HG03565 (cell line): Measurements from ENCODE around the gene KCNIP4.

Experiments used
- ATAC-seq: cut with Tn5 transposase; IDR thresholded peaks from one replicate; pipeline ENCODE4 v1.9.1; 2021; ENCODE audit warnings: mild to moderate bottlenecking, moderate library complexity; ENCODE audit not compliant: unreplicated experiment

The KCNIP4 gene

GRCh38 chr4:21226637-21227538, 721.7 kb downstream of the KCNIP4 start:
- ATAC-seq: no peak

DNA sequence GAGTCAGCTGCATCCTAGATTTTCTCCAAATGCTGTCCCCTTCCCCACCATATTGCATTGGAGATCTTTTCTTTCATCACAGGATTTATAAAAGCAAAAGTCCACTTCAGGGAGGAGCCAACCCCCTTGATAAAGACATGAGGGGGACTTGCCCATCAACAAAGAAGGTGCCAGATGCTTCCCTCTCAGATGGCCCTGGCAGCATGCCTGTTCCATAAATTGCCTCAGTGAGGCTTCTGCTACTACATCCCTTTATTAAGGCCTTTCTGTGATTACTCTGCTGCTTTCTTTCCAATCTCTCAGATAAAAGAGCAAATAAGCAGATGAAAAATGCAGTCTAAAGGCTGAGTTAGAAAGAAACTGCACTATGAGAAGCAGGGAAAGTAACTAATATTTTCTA, 736.7 kb downstream of the KCNIP4 start:
- ATAC-seq: no peak

DNA sequence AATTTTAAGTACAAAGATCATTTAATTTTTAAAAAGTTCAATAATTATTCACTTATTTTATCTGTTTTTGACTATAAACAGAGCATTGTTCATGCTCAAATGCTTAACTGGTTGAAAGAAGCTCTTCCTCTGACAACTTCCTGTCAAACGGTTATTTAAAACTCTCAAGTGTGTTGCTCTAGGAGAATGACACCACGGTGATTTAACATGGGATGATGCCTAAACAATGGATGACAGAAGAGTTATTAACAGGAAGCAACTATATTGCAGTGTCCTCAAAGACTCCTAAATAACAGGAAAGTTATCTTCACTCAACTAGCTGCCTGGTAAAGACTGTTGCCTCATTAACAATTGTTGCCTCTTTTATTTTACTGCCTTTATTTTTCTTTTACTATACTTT, 738.7 kb downstream of the KCNIP4 start:
- no peak for ATAC-seq

- no peak for ATAC-seq
Measured at GRCh38 chr4:21205821-21206531, 742.6 kb downstream of the KCNIP4 start.

- no peak for ATAC-seq
Measured at GRCh38 chr4:21203416-21203815, 745.2 kb downstream of the KCNIP4 start.

DNA sequence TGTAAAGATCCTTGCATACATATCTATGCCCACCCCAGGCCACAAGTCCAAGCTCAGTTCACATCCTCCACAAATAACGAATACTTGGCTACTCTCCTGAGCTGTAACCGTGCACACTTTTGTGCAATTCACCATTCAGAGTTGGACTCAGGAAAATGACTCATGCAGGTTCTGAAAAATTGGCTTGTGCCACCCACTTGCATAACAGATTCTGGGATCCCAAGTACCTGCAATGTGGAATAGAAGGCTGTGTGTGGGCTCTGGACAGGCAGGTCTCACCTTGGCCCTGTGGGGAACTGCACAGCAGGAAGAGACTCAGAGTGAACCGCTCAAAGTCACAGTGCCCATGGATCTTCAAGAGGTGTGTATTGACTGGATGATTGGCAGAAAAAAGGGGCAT, 745.6 kb downstream of the KCNIP4 start:
- no peak for ATAC-seq

GRCh38 chr4:21198683-21199082, 749.9 kb downstream of the KCNIP4 start:
- no peak for ATAC-seq

DNA sequence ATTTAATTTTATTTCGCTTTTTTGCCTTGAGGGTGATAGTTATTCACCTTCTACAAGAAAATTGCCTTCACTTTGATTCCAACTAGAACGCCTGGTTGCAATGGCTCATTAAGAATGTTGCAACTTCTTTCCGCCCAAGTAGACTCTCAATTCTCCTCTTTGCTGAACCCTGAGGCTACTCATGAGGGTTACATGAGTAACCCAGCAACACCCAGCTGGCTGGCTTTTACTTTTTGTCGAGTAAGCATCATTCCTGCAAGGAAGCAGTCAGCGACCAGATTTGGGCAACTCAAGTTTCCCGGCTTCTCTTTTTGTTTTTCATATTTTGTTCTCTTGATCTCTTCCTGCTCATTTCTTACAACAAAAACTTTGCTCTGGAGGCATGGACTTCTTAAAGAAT, 752.9 kb downstream of the KCNIP4 start:
- no peak for ATAC-seq

DNA sequence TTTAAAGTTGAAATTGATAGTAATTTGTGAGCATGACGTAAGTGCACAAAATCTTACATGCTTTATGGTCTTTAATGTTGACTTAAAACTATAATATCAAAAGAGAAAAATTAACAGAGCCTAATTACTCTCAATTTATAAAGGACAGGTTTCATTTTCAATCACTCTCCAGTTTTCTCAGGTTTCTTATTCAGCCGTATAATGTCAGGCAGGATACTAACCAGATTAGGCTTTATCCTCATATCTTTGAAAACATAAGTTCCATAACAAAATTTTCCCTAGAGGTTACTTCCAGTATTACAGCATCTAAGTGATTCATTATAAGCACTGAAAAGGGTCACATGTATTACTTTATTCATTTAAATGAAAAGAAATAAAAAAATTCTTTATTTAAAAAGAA, 756.2 kb downstream of the KCNIP4 start:
- ATAC-seq: no peak

GRCh38 chr4:21191317-21191716, 757.3 kb downstream of the KCNIP4 start:
- no peak for ATAC-seq

- ATAC-seq: no peak
Measured at GRCh38 chr4:21184788-21185187, 763.8 kb downstream of the KCNIP4 start.

- ATAC-seq: no peak
Measured at GRCh38 chr4:21181716-21182115, 766.9 kb downstream of the KCNIP4 start.

DNA sequence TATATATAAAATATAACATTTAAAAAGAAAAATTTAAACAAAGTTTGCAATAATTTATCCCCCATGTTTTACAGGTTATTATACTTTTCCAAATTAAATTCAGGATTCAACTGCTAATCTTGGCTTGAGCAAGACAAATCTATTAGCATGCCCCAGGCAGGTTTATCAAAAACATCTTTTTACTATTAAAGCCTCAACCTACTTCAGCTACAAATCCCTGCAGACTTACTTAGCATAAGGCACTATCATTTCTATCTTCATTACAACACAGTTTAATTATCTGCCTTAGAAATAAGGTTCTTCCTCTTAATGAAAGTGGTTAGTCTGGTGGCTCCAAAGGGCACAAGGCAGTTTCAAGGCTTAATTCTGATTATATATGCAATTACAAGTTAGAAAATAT, 770.7 kb downstream of the KCNIP4 start:
- no peak for ATAC-seq

- ATAC-seq: no peak
Measured at GRCh38 chr4:21177092-21177491, 771.5 kb downstream of the KCNIP4 start.

GRCh38 chr4:21167711-21168110, 780.9 kb downstream of the KCNIP4 start:
- no peak for ATAC-seq

DNA sequence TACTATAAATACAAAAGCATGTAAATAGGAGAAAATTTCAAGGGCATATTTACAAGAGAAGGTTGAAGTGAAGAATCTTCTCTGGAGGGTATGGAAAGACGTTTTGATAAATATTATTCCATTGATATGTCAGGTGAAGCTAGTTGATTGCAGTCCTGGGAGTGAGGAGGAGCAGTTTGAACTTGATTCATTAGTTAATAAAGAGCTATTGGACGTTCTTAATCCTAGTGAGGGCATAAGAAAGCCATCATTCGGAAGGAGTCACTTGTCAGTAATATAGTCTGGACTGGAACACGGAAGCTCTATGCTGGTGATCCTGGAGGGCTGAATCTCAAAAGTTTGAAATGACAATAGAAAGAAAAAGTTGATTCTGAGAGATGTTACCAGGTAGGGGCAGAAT, 793.2 kb downstream of the KCNIP4 start:
- ATAC-seq: no peak

GRCh38 chr4:21139327-21139726, 809.2 kb downstream of the KCNIP4 start:
- ATAC-seq: no peak

GRCh38 chr4:21136051-21136630, 812.4 kb downstream of the KCNIP4 start:
- no peak for ATAC-seq

DNA sequence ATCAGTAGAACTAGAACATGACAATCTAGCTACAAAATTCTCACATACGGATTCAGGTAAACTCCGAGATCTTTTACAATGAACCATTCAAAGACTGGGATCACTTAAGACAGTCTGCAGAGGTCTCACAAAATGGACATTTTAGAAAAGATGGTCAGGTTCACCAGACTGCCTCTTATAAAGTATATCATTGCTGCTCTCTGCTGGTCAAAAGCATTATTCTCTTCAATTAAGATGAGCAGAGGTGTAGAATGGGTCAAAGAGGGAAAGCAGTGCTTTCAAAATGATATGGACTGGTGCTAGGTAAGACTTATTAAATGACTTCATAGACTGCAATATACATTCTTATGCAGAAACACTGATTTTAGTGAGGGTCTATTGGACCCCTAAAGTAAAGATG, 813.6 kb downstream of the KCNIP4 start:
- no peak for ATAC-seq

GRCh38 chr4:21130606-21131005, 818.0 kb downstream of the KCNIP4 start:
- ATAC-seq: no peak

DNA sequence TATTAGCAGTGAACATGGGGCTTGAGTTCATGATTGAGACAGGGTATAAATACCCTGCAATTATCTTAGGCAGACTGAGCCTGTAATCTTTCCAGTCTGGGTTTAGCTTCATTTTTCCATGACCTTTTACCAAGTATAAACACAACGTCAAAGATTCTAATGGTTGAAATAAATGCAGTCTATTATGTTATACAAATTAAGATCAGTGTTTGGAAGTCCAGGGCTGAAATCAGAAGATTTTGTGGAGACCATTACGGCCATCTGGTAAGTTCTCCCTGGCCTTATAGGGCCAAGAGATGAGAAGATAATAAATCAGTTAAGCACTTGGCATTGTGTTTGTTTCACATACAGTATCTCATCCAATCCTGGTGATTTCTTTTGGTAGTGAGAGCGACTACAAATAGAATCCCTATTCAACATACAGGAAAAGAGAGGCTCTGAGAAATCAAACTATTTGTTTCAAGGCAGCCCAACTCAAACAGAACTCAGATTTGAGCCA, 822.5 kb downstream of the KCNIP4 start:
- ATAC-seq: no peak

DNA sequence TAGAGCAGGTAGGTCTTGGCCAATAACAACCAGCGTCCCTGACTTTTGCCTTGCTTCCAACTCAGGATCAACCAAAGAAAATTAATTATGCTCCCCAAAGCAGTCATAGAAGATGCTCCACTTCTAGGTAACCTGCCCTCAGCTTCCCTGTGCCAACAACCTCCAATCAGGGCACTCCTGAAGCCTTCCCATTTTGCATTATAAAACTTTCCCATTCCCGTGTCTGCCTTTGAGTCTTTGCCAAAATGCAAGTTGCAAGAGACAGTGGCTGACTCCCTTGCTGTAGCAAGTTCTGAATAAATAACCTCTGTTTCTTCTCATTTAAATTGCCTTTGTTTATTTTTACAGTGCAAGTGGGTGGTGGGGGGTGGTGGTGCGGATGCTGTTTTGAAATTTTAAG, 830.3 kb downstream of the KCNIP4 start:
- ATAC-seq: no peak
